CD4-positive, alpha-beta T cell treated with Interleukin-4 for 4 hours (primary cell): Measurements from ENCODE around the gene ARMH1.

Experiments used
- DNase-seq: peaks from one replicate; pipeline ENCODE4 v3.0.0-alpha.2; 2020

Gene ARMH1

GRCh38 chr1:44674113-44675000 lies at the start of gene ARMH1, which contains the start of gene TMEM53:
Gene ARMH1 (plus strand): TSS chr1:44674714. CDS start chr1:44689698, 14,984 bp downstream.
Gene TMEM53 (minus strand): TSS chr1:44674481. CDS start chr1:44674391, 90 bp downstream.
- DNase-seq = peak; percentile 99

GRCh38 chr1:44625348-44625747 lies 49.2 kb upstream of the ARMH1 start:
- DNase-seq = no peak

- no peak for DNase-seq
Observed at GRCh38 chr1:44628962-44629756, 45.4 kb upstream of the ARMH1 start.

- no peak for DNase-seq
Observed at GRCh38 chr1:44630116-44630515, 44.4 kb upstream of the ARMH1 start.

- DNase-seq = no peak
Observed at GRCh38 chr1:44631333-44631646, 43.2 kb upstream of the ARMH1 start.

- peak; percentile 87 for DNase-seq
Observed at GRCh38 chr1:44631647-44632539, 42.6 kb upstream of the ARMH1 start.

DNA sequence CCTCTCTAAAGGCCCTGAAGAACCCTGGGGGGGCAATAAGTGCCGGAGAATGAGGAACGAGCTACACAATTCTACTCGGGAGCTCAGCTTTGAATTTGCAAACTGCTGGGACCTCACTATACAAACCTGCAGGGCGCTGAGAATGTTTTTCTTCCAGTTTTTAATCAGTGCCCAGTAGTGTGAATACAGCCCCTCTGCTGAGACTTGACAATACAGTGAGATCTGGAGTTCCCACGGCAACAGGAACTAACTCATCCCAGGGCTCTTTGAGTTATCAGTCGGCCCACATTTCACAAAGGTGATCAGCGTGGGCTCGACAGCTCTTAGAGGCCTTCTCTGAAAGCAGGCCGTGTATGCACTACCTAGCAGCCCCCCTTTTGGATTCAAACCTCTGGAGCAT lies 41.9 kb upstream of the ARMH1 start:
- peak; percentile 0 for DNase-seq

- DNase-seq = no peak
Observed at GRCh38 chr1:44634606-44635189, 39.8 kb upstream of the ARMH1 start.

- DNase-seq = no peak
Observed at GRCh38 chr1:44635439-44635838, 39.1 kb upstream of the ARMH1 start.

DNA sequence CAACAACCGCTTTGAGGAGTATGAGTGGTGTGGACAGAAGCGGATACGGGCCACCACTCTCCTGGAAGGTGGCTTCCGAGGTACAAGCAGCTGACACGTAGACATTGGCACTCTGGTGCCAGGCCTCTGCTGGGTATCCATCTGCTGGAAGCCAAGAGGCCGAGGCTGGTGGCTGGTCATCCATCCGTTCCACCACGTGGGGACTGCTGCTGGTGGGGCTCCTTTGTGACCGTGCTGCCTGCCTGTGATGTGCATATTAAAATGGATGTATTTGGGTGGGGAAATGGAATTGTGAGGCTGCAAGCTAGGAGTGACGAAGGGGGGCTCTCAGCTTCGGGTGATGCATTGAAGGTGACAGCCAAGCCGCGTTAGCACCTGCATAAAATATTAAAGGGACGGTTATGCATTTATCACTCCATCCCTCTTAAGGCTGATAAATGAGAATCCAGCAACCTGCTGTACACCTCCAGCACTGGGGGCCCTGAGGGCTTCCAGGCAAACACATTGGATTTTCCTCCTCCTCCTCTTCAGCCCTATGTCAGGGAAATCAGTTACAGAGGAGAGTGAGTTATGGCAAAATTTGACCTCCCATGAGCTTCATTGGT lies 38.3 kb upstream of the ARMH1 start:
- DNase-seq = no peak

DNA sequence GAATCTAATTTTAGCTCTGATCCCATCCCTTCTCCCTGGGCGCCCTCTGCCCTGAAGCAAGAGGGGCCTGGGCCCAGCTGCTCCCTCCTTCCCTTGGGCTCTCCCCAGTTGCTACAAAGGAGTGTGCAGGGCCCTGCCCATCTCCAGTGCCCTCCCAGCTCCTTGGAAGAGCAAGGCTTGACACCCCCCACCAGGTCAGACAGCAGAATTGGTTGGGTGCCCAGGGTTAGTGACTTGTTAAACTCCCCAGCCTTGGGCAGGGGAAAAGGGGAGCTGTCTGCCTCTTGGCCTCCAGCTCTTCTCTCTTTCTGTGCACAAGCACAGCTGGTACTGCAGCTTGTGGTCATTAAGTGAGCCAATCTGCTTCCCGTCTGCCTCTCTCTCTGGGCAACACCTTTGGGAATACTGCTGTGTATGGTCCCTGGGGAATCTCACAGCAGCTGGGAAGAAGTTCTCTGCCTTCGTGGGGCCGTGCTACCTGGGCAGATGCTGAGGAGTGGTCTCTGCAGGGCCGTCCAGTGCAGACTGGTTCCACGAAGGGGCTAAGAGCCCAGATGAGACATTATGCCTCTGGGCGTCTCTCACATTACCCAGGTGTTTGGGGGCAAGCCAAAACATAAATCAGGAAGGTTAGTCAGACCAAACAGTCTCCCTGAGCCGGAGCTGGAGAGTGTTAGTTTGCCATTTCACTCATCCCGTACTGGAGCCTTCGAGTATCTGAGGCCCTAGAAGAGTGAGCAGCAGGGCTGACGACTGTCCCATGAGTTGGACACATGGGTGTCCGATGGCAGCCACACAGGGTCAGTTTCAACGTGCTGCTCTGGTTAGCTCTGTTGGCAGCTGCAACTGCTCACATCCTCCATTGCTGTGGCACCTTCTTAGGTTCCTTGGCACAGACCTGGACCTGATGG lies 37.6 kb upstream of the ARMH1 start:
- no peak for DNase-seq

DNA sequence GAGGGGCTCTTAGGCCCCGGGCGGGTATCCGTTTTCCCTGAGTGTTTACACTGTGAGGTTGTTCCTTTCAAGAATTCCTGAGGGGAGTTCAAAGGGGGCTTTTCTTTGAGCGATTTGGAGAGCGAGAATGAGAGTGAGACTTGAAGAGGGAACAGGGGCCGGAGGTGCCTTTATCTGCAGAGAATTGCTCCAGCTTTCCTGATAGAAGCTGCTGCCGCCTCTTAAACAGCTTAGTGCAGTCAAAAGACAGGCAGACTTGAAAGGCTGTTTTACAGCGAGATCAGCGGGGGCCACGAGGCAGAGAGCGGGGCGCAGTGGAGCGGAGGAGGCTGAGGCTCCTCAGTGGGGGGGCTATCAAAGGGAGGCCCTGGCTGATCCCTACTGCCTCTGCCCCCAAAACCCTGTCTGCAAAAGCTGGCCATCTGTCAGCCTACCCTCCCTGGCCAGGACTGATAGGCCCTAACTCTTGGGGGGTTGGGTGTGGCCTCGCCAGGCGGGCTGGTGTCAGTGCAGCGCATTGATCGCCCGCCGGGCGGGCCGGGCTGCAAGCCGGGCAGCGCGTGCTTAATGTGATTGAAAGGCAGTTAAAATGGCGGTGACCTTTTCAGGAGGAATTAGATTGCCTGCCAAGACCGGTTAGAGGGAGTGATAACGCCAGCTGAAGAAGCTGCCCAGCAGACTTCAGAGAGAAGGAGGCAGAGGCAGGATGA lies 36.7 kb upstream of the ARMH1 start:
- no peak for DNase-seq

DNA sequence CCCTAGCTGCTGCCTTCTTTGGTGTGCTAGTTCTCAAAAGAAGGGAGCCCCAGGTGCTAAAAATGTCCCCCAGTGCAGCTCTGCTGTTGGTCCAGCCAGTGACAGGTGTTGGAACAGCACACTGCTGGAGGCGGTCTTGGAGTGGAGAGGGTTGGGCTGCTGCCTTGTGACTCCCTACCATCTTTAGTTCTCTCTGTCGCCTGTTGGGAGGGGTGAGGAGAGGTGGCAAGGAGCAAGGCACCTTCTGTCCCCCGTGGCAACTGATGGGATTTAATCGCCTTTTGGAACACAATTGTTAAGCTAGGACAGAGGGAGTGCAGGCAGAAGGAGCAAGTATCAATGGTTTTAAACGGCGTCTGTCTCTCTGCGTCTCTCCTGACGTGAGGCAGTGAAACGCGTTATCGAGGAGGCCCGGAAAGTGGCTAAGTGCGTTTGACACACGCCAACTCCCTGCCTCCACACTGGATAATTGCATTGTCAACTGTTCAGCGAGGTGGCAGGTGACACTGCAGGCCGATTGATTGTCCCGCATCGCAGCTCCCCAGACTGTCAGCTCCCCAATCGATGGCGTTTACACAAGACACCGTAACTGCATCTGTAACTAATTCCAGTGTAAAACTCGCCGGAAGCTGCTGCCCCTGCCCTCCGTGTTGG lies 34.2 kb upstream of the ARMH1 start:
- no peak for DNase-seq

DNA sequence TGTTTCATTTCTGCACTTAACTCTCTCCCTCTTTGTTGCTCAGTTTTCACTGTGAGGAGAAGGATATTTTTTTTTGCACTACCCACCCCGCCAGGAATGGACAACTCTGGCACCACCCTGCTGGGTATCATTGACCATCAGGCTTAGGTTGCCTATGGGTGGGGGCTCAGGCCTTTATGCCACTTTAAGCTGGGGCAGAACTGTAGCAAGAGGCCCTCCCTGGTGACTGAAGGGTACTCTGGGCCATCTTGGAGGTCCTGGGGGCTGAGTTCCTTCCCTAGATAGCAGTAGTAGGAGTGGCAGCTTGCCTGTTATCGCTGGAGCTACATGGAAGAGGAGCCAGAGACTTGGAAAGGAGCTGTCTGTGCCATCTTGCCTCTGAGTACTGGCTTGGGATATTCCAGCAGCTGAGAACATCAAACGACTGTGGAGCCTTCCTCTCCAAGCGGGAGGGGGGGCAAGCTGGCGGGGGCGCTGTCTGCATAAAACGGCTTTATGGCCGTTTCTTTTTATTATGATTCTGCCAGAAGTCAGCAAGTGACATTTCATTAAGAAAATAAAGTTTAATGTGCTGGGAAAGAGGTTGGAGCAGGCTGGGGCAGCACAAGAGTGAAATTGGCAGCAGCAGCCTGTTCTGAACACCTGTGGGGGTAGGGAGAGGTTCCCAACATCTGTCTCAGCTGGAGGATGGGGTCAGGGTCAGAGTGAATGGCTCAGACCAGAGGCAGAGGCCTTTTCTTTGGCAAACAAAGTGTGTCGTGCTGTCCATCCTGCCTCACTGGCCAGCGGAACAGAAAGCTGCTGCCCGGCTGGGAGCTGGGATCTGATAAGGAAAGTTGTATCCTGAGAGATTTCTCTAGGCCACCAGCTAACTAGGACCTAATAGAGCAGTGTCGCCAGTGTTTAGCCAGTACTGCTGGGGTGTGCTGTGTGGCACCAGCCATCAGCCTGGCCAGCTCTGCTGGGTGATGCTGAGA lies 33.1 kb upstream of the ARMH1 start:
- DNase-seq = no peak

DNA sequence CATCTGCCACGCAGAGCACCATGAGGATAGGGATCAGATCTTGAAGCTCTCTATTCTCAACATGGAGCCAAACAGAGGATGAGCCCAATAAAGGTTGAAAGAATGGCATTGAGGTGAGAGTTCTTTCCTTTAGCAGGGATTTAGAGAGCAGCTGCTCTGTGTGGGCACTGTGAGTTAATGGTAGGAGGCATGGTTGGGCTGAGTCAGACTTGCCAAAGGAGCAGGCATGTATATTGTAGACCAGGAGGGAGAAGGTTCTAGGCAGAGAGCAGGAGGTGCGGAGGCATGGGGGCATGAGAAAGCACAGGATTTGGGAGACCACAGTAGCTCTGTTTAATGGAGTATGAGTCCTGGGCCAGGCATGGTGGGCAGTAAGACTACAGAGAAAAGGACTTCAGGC lies 32.3 kb upstream of the ARMH1 start:
- DNase-seq = no peak

DNA sequence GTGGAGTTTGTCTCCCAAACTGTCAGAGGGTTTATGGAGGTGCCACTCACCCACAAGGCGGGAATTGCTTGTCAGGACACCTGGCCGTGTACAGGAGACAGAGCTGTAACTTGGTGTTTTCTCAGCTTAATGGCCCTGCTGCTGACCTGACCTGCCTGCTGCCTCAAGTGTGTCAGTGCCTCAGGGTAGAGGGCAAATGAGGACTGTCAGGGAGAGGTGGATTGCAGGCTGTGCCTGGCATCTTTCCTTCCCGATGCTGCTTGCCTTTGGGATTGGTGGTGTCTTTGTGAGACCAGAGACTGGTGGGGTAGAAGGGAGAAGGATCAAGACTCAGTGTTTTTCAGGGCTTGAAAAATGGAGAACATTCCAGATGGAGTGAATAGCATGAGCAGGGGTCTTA lies 31.6 kb upstream of the ARMH1 start:
- no peak for DNase-seq

GRCh38 chr1:44643721-44644334 lies 30.7 kb upstream of the ARMH1 start:
- DNase-seq = no peak

GRCh38 chr1:44644806-44645205 lies 29.7 kb upstream of the ARMH1 start:
- DNase-seq = no peak
